Keratinocyte (primary cell): ENCODE results near the gene BRF1.

ENCODE experiments used
- EZH2 ChIP-seq: IDR thresholded peaks from one replicate; pipeline ENCODE4 v1.6.1; 2012; ENCODE audit warnings: inconsistent platforms, mild to moderate bottlenecking, low read length, moderate library complexity
- TF ChIP-seq, protein P1 (sequence below), 3 experiments: IDR thresholded peaks in 1 of 3; conservative IDR thresholded peaks in 1 of 3; optimal IDR thresholded peaks in 1 of 3; 2 replicates in 2 of 3; 3 replicates in 1 of 3; pipeline versions ENCODE3 to v1.5.1; 2011; ENCODE audit warnings: low read length in 3 of 3, mild to moderate bottlenecking in 3 of 3, moderate library complexity in 2 of 3, control low read depth in 1 of 3, inconsistent platforms in 1 of 3; ENCODE audit not compliant: insufficient read depth in 2 of 3; ENCODE audit errors: extremely low read depth in 1 of 3

DNA sequence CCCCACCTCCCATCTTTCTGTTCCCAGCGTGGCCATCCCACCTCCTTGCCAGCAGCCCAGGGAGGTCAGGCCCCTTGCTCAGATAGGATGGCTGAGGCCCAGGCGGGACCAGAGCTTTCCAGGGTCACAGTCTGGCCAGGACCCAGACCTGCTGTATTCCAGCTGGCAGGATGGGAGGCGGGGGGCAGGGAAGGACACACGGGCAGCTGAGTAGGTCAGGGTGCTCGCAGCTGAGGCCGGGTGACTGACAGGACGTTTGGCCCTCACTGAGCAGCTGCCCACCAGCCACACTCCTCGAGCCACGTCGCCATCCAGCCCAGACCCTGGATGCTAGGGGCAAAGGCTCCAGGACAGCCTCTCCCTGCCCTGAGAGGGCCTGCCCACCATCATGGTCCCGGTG, 123.7 kb downstream of the BRF1 start:
- TF ChIP-seq, protein P1, sequence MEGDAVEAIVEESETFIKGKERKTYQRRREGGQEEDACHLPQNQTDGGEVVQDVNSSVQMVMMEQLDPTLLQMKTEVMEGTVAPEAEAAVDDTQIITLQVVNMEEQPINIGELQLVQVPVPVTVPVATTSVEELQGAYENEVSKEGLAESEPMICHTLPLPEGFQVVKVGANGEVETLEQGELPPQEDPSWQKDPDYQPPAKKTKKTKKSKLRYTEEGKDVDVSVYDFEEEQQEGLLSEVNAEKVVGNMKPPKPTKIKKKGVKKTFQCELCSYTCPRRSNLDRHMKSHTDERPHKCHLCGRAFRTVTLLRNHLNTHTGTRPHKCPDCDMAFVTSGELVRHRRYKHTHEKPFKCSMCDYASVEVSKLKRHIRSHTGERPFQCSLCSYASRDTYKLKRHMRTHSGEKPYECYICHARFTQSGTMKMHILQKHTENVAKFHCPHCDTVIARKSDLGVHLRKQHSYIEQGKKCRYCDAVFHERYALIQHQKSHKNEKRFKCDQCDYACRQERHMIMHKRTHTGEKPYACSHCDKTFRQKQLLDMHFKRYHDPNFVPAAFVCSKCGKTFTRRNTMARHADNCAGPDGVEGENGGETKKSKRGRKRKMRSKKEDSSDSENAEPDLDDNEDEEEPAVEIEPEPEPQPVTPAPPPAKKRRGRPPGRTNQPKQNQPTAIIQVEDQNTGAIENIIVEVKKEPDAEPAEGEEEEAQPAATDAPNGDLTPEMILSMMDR (optimal IDR thresholded peaks at IDR 0.05 in 1 of 3, IDR thresholded peaks at IDR 0.05 in 1 of 3, conservative IDR thresholded peaks at IDR 0.05 in 1 of 3; ENCODE audit: extremely low read depth in 1 of 3, insufficient read depth in 2 of 3, low read length in 3 of 3): no peak
- no peak for TF ChIP-seq EZH2
